ENCODE results near the gene LSM4. TPM values are rescaled to one million over a fixed set of nuclear protein-coding genes. Genes with fewer than 3 reads are reported as not detected.

LSM4 gene
- total and polyA plus RNA-seq, 2 of the 13 experiments (the other 11 are each of a cell fraction or from before 2014, with no cell fraction given): 65.8 to 166 TPM

DNA sequence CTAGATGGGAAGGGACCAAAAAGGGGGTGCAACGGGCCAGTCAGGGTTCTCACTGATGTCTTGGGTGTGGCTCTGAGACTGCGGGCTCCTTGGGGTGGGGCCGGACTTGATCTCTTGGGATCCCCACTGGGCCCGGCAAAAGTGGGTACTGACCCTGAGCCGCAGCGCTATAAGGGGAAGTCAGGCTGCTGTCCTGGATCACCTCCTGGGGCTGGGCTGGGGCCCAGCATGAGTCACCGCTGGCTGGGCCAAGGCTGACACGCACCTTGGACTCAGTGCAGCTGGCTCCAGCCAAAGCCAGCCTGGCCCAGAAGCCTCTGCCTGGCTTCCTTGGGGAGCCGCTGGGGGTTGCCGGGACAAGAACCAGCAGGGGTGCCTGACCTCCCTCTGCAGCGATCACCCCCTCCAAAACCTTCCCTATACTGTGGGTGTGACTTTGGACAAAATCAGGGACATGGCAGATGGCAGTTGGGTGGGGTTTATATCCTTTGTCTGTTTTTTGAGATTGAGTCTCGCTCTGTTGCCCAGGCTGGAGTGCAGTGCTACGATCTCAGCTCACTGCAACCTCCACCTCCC lies 48.0 kb downstream of the LSM4 start (continued):
- TF ChIP-seq, protein P1, sequence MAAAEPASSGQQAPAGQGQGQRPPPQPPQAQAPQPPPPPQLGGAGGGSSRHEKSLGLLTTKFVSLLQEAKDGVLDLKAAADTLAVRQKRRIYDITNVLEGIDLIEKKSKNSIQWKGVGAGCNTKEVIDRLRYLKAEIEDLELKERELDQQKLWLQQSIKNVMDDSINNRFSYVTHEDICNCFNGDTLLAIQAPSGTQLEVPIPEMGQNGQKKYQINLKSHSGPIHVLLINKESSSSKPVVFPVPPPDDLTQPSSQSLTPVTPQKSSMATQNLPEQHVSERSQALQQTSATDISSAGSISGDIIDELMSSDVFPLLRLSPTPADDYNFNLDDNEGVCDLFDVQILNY (CRISPR knock-in tag; conservative IDR thresholded peaks at IDR 0.05): no peak
- TF ChIP-seq CHD4 (IDR thresholded peaks at IDR 0.05; ENCODE audit: borderline replicate concordance, low read length) (peak; percentile 13; the same call in 1 of the 2 replicates), ZNF337 (CRISPR knock-in tag; IDR thresholded peaks at IDR 0.05; ENCODE audit: borderline replicate concordance, low read depth) (no peak), KLF11 (CRISPR knock-in tag; IDR thresholded peaks at IDR 0.05) (no peak), RAD21 (CRISPR knock-in tag; IDR thresholded peaks at IDR 0.05) (peak; percentile 39), FOXM1 (CRISPR knock-in tag; IDR thresholded peaks at IDR 0.05) (no peak), ZFX (CRISPR knock-in tag; IDR thresholded peaks at IDR 0.05; ENCODE audit: low read depth) (peak; percentile 65), ZBTB7A (CRISPR knock-in tag; IDR thresholded peaks at IDR 0.05) (no peak), MZF1 (CRISPR knock-in tag; IDR thresholded peaks at IDR 0.05; ENCODE audit: borderline replicate concordance) (peak; percentile 86; the same call in 1 of the 2 replicates), CREM (IDR thresholded peaks at IDR 0.05) (peak; percentile 32; the same call in 1 of the 2 replicates), CREM (CRISPR knock-in tag; IDR thresholded peaks at IDR 0.05) (no peak), JUND (CRISPR knock-in tag; IDR thresholded peaks at IDR 0.05) (peak; percentile 98), POLR2G (IDR thresholded peaks at IDR 0.05; ENCODE audit: low read depth, low read length) (peak; percentile 63), EEA1 (CRISPR knock-in tag; IDR thresholded peaks at IDR 0.05; ENCODE audit: borderline replicate concordance) (no peak)
- TF ChIP-seq, protein P2, sequence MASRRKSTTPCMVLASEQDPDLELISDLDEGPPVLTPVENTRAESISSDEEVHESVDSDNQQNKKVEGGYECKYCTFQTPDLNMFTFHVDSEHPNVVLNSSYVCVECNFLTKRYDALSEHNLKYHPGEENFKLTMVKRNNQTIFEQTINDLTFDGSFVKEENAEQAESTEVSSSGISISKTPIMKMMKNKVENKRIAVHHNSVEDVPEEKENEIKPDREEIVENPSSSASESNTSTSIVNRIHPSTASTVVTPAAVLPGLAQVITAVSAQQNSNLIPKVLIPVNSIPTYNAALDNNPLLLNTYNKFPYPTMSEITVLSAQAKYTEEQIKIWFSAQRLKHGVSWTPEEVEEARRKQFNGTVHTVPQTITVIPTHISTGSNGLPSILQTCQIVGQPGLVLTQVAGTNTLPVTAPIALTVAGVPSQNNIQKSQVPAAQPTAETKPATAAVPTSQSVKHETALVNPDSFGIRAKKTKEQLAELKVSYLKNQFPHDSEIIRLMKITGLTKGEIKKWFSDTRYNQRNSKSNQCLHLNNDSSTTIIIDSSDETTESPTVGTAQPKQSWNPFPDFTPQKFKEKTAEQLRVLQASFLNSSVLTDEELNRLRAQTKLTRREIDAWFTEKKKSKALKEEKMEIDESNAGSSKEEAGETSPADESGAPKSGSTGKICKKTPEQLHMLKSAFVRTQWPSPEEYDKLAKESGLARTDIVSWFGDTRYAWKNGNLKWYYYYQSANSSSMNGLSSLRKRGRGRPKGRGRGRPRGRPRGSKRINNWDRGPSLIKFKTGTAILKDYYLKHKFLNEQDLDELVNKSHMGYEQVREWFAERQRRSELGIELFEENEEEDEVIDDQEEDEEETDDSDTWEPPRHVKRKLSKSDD (CRISPR knock-in tag; IDR thresholded peaks at IDR 0.05; ENCODE audit: low read depth): no peak
- TF ChIP-seq, protein P3, sequence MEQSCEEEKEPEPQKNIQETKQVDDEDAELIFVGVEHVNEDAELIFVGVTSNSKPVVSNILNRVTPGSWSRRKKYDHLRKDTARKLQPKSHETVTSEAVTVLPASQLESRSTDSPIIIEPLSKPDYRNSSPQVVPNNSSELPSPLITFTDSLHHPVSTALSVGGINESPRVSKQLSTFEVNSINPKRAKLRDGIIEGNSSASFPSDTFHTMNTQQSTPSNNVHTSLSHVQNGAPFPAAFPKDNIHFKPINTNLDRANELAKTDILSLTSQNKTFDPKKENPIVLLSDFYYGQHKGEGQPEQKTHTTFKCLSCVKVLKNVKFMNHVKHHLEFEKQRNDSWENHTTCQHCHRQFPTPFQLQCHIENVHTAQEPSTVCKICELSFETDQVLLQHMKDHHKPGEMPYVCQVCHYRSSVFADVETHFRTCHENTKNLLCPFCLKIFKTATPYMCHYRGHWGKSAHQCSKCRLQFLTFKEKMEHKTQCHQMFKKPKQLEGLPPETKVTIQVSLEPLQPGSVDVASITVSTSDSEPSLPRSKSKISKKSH (CRISPR knock-in tag; IDR thresholded peaks at IDR 0.05; ENCODE audit: borderline replicate concordance): no peak; the same call in 1 of the 2 replicates
- TF ChIP-seq, protein P4, sequence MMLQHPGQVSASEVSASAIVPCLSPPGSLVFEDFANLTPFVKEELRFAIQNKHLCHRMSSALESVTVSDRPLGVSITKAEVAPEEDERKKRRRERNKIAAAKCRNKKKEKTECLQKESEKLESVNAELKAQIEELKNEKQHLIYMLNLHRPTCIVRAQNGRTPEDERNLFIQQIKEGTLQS (CRISPR knock-in tag; IDR thresholded peaks at IDR 0.05): peak; percentile 99
- TF ChIP-seq, protein P5, sequence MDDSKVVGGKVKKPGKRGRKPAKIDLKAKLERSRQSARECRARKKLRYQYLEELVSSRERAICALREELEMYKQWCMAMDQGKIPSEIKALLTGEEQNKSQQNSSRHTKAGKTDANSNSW (CRISPR knock-in tag; IDR thresholded peaks at IDR 0.05; ENCODE audit: borderline replicate concordance): no peak
- TF ChIP-seq, protein P6, sequence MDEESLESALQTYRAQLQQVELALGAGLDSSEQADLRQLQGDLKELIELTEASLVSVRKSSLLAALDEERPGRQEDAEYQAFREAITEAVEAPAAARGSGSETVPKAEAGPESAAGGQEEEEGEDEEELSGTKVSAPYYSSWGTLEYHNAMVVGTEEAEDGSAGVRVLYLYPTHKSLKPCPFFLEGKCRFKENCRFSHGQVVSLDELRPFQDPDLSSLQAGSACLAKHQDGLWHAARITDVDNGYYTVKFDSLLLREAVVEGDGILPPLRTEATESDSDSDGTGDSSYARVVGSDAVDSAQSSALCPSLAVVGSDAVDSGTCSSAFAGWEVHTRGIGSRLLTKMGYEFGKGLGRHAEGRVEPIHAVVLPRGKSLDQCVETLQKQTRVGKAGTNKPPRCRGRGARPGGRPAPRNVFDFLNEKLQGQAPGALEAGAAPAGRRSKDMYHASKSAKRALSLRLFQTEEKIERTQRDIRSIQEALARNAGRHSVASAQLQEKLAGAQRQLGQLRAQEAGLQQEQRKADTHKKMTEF (CRISPR knock-in tag; IDR thresholded peaks at IDR 0.05): peak; percentile 67; the same call in 1 of the 2 replicates
- TF ChIP-seq, protein P7, sequence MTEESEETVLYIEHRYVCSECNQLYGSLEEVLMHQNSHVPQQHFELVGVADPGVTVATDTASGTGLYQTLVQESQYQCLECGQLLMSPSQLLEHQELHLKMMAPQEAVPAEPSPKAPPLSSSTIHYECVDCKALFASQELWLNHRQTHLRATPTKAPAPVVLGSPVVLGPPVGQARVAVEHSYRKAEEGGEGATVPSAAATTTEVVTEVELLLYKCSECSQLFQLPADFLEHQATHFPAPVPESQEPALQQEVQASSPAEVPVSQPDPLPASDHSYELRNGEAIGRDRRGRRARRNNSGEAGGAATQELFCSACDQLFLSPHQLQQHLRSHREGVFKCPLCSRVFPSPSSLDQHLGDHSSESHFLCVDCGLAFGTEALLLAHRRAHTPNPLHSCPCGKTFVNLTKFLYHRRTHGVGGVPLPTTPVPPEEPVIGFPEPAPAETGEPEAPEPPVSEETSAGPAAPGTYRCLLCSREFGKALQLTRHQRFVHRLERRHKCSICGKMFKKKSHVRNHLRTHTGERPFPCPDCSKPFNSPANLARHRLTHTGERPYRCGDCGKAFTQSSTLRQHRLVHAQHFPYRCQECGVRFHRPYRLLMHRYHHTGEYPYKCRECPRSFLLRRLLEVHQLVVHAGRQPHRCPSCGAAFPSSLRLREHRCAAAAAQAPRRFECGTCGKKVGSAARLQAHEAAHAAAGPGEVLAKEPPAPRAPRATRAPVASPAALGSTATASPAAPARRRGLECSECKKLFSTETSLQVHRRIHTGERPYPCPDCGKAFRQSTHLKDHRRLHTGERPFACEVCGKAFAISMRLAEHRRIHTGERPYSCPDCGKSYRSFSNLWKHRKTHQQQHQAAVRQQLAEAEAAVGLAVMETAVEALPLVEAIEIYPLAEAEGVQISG (CRISPR knock-in tag; IDR thresholded peaks at IDR 0.05): peak; percentile 60
